Subcutaneous abdominal adipose tissue (tissue), 5 donors: ENCODE results near the gene SLC23A2.
"Not testable (repeated sequence)": the region's sequence is repeated elsewhere in the genome, so short reads cannot be mapped to it uniquely, and the experiment has no call there.

ENCODE experiments used
- H3K27ac ChIP-seq: one replicate; pipeline ENCODE4 v1.7.0; 2013; ENCODE audit warnings: low read depth, mild to moderate bottlenecking, inconsistent platforms, low read length, moderate library complexity
- H3K27me3 ChIP-seq, 5 donors: one replicate each; pipeline ENCODE4 v1.7.0; 2013; ENCODE audit warnings: low read length in 5 of 5, inconsistent platforms in 1 of 5; ENCODE audit not compliant: control insufficient read depth in 5 of 5, insufficient read depth in 4 of 5
- H3K36me3 ChIP-seq, 5 donors: one replicate each; pipeline ENCODE4 v1.7.0; 2013; ENCODE audit warnings: low read length in 5 of 5; ENCODE audit not compliant: control insufficient read depth in 5 of 5, insufficient read depth in 5 of 5
- H3K4me1 ChIP-seq, 5 donors: one replicate each; pipeline ENCODE4 v1.7.0; 2013; ENCODE audit warnings: low read length in 5 of 5, mild to moderate bottlenecking in 3 of 5, moderate library complexity in 1 of 5; ENCODE audit not compliant: control insufficient read depth in 5 of 5, insufficient read depth in 5 of 5
- H3K4me3 ChIP-seq, 5 donors: one replicate each; pipeline ENCODE4 v1.7.0; 2013; ENCODE audit warnings: low read length in 5 of 5, low read depth in 1 of 5
- H3K9ac ChIP-seq, 5 donors: one replicate each; pipeline ENCODE4 v1.7.0; 2013; ENCODE audit warnings: low read length in 5 of 5, mild to moderate bottlenecking in 4 of 5, moderate library complexity in 3 of 5
- H3K9me3 ChIP-seq, 5 donors: one replicate each; pipeline ENCODE4 v1.7.0; 2013; ENCODE audit warnings: low read length in 5 of 5; ENCODE audit not compliant: control insufficient read depth in 5 of 5
- donor health status: healthy.
- donor health status: healthy.
- donor health status: healthy.
- donor health status: healthy.
- donor health status: healthy.

The SLC23A2 gene

GRCh38 chr20:4855555-4855954, 145.8 kb downstream of the SLC23A2 start:
- Histone ChIP-seq H3K27me3 (no peaks in the 10 kb centered on the region), H3K27ac (no peak overlapping the region), H3K9ac (no peak overlapping the region), H3K9me3 (no peaks in the 10 kb centered on the region), H3K4me3 (no peak overlapping the region), H3K4me1 (peaks cover 0 to 8% (median 0%) of the 10 kb centered on the region in 5 donors), H3K36me3 (peaks cover 11 to 77% (median 60%) of the 10 kb centered on the region in 5 donors)

GRCh38 chr20:4855097-4855496, 146.2 kb downstream of the SLC23A2 start:
- H3K4me3 ChIP-seq: no peak overlapping the region
- H3K4me1 ChIP-seq: peaks cover 0 to 8% (median 0%) of the 10 kb centered on the region in 5 donors
- H3K36me3 ChIP-seq: peaks cover 7 to 72% (median 55%) of the 10 kb centered on the region in 5 donors
- no peak overlapping the region for H3K9ac ChIP-seq
- H3K27me3 ChIP-seq: no peaks in the 10 kb centered on the region
- no peaks in the 10 kb centered on the region for H3K9me3 ChIP-seq
- H3K27ac ChIP-seq: no peak overlapping the region

- Histone ChIP-seq H3K9ac (no peak overlapping the region), H3K27me3 (no peaks in the 10 kb centered on the region), H3K36me3 (peaks cover 2 to 67% (median 52%) of the 10 kb centered on the region in 5 donors), H3K9me3 (no peaks in the 10 kb centered on the region), H3K4me1 (peaks cover 0 to 8% (median 0%) of the 10 kb centered on the region in 5 donors), H3K27ac (no peak overlapping the region), H3K4me3 (no peak overlapping the region)
Observed at GRCh38 chr20:4854561-4854901, 146.8 kb downstream of the SLC23A2 start.

- Histone ChIP-seq H3K4me1 (peaks cover 0 to 8% (median 0%) of the 10 kb centered on the region in 5 donors), H3K27me3 (no peaks in the 10 kb centered on the region), H3K27ac (no peak overlapping the region), H3K9ac (no peak overlapping the region), H3K9me3 (no peaks in the 10 kb centered on the region), H3K4me3 (no peak overlapping the region), H3K36me3 (peaks cover 0 to 61% (median 46%) of the 10 kb centered on the region in 5 donors)
Observed at GRCh38 chr20:4853757-4854560, 147.4 kb downstream of the SLC23A2 start.

GRCh38 chr20:4853004-4853403, 148.3 kb downstream of the SLC23A2 start:
- Histone ChIP-seq H3K27ac (no peak overlapping the region), H3K36me3 (peaks cover 0 to 52% (median 39%) of the 10 kb centered on the region in 5 donors), H3K4me3 (no peak overlapping the region), H3K27me3 (no peaks in the 10 kb centered on the region), H3K9ac (no peak overlapping the region), H3K4me1 (peaks cover 0 to 8% (median 0%) of the 10 kb centered on the region in 5 donors), H3K9me3 (no peaks in the 10 kb centered on the region)

GRCh38 chr20:4850960-4851359, 150.3 kb downstream of the SLC23A2 start:
- H3K4me1 ChIP-seq: no peaks in the 10 kb centered on the region
- H3K4me3 ChIP-seq: no peak overlapping the region
- H3K27ac ChIP-seq: no peak overlapping the region
- H3K9ac ChIP-seq: no peak overlapping the region
- peaks cover 0 to 31% (median 25%) of the 10 kb centered on the region in 5 donors for H3K36me3 ChIP-seq
- H3K9me3 ChIP-seq: no peaks in the 10 kb centered on the region
- no peaks in the 10 kb centered on the region for H3K27me3 ChIP-seq

- peaks cover 0 to 11% (median 7%) of the 10 kb centered on the region in 5 donors for H3K36me3 ChIP-seq
- H3K27me3 ChIP-seq, H3K4me3 ChIP-seq, H3K9ac ChIP-seq, H3K4me1 ChIP-seq, H3K9me3 ChIP-seq, H3K27ac ChIP-seq: not testable (repeated sequence)
Observed at GRCh38 chr20:4848829-4849228, 152.5 kb downstream of the SLC23A2 start.

- H3K9ac ChIP-seq: no peak overlapping the region
- no peaks in the 10 kb centered on the region for H3K27me3 ChIP-seq
- no peak overlapping the region for H3K27ac ChIP-seq
- H3K36me3 ChIP-seq: peaks cover 0 to 5% (median 4%) of the 10 kb centered on the region in 5 donors
- H3K9me3 ChIP-seq: no peaks in the 10 kb centered on the region
- no peaks in the 10 kb centered on the region for H3K4me1 ChIP-seq
- H3K4me3 ChIP-seq: no peak overlapping the region
Observed at GRCh38 chr20:4848041-4848440, 153.3 kb downstream of the SLC23A2 start.

GRCh38 chr20:4846821-4847220, 154.5 kb downstream of the SLC23A2 start:
- no peaks in the 10 kb centered on the region for H3K36me3 ChIP-seq
- H3K27me3 ChIP-seq: no peaks in the 10 kb centered on the region
- no peaks in the 10 kb centered on the region for H3K9me3 ChIP-seq
- H3K4me3 ChIP-seq: no peak overlapping the region
- no peak overlapping the region for H3K27ac ChIP-seq
- H3K4me1 ChIP-seq: no peaks in the 10 kb centered on the region
- no peak overlapping the region for H3K9ac ChIP-seq

GRCh38 chr20:4844751-4845465, 156.4 kb downstream of the SLC23A2 start:
- Histone ChIP-seq H3K9ac (no peak overlapping the region), H3K9me3 (peaks cover 0 to 6% (median 0%) of the 10 kb centered on the region in 5 donors), H3K36me3 (no peaks in the 10 kb centered on the region), H3K27me3 (peaks cover 0 to 4% (median 0%) of the 10 kb centered on the region in 5 donors), H3K27ac (no peak overlapping the region), H3K4me3 (no peak overlapping the region), H3K4me1 (no peaks in the 10 kb centered on the region)
